Measurements from ENCODE around the gene P3H3.

P3H3 gene

DNA sequence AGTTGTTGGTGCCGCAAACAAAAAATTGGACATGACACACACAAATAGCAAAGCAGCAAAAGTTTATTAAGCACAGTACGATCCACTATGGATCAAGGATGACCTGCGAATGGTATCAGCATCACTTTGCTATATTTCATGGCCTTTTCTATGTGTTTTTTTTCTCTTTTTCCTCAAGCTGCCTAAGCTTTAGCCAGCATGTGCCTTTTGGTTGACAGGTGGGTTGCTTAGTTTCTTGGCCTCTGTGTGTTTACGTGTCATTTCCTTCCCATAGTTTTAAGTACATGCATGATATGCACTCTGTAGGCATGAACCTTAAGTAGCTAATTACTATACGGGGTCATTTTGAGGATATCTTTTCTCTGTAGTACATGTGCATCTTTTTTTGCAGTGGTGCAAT lies 29.1 kb upstream of the P3H3 start:
- no peak for DNase-seq (ENCODE audit: low read depth)

DNA sequence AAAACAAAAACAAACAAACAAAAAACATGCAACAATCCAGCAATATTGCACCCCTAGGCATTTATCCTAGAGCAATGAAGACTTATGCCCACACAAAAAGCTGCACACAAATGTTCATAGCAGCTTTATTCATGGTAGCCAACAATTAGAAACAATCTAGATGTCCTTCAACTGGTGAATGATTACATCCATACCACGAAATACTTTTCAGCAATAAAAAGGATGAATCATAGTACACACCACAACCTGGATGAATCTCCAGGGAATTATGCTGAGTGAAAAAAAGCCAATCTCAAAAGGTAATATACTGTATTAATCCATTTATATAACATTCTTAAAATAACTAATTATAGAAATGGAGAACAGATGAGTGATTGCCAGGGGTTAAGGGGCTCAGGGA lies 21.0 kb upstream of the P3H3 start:
- DNase-seq (ENCODE audit: low read depth) = no peak

DNA sequence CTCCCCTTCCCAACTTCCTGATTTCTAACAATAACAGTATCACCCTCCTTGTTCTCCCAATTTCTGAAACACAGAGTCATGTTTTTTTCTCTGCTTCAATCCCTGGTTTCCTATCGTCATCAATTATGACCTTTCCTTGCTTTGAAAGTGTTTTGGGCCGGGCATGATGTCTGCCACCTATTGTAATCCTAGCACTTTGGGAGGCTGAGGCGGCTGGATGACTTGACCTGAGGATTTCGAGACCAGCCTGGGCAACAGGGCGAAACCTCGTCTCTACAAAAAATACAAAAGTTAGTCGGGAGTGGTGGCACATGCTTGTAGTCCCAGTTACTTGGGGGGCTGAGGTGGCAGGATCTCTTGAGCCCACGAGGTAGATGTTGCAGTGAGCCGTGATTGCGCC lies 19.2 kb upstream of the P3H3 start:
- no peak for DNase-seq (ENCODE audit: low read depth)

DNA sequence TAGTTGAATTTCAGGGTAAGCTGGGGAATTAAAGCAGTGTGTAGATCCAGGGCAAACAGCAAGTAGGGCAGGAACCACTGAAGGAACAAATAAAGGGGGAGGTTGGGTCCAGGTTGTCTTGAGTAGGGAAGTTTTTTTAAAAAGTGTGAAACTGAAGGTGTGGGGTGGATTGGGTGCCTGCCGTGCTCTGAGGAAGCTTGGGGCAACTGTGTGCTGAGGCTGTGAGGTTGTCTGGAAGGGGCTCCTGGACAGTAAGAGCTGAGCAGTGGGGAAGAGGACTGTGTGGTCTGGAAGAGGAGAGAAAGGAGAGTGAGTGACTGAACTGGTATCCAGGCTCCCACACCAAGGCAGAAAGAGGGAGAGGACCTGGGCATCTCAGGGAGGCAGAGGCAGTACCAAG lies 17.4 kb upstream of the P3H3 start:
- no peak for DNase-seq (ENCODE audit: low read depth)

DNA sequence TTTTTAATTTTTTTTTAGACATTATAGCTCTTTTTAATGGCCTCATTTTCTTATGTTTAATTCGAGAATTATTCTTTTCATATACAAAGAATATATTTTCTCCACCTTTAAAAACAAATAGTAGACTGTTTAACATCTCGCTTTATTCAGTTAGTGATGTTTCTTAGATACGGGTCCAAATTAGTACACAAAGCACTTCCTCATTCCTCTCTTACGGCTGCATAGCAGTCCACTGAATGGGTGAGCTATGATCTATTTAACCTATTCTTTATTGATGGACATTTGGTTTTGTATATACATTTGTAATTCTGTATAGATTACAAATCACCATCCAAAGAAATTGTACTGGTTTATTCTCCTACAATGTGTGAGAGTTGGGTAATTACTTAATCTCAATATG lies 14.8 kb upstream of the P3H3 start:
- DNase-seq (ENCODE audit: low read depth) = no peak

DNA sequence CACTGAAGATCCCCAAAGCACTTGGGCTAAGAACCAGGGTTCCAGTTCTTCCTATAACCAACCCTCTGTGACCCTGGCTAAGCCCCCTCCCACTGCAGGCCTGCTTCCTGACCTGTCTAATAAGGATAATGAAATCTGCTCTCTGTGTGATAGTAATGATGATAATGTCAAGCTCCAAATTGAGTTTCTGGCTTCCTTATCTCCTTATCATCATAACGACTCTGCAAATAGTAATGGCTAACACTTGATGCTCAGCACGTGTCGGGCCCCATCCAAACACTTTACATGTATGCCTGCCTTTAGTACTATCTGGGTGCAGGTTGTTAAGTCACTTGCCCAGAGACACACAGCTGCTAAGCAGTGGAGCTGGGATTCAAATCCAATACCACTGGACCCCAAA lies 11.6 kb upstream of the P3H3 start:
- no peak for DNase-seq (ENCODE audit: low read depth)

DNA sequence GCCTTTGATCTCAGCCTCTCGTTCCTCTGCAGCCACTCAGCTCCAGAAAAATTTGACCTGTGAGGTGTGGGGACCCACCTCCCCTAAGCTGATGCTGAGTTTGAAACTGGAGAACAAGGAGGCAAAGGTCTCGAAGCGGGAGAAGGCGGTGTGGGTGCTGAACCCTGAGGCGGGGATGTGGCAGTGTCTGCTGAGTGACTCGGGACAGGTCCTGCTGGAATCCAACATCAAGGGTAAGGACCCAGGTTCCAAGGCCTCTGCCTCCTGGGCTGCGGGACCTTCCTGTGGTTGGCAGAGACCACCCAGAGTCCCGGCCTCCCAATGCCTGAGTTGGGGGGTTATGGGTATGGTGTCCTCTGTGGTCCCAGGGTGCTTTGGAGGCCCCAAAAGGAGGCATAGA lies 11.1 kb upstream of the P3H3 start:
- no peak for DNase-seq (ENCODE audit: low read depth)

DNA sequence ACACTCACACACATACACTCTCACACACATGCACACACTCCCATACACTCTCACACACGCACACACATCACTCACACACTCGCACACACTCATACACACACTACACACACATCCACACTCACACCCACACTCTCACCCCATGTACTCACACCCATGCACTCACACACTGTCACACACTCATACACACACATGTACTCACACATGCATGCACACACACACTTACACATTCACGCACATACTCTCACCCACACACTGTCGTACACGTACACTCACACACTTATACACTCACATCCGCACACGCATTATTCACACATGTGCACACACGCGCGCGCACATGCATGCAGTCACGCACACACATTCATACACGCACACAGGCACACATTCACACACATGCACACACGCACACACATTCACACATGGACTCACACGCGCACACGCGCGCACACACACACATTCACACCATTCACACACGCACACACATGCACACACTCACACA lies 10.5 kb upstream of the P3H3 start:
- no peak for DNase-seq (ENCODE audit: low read depth)

DNA sequence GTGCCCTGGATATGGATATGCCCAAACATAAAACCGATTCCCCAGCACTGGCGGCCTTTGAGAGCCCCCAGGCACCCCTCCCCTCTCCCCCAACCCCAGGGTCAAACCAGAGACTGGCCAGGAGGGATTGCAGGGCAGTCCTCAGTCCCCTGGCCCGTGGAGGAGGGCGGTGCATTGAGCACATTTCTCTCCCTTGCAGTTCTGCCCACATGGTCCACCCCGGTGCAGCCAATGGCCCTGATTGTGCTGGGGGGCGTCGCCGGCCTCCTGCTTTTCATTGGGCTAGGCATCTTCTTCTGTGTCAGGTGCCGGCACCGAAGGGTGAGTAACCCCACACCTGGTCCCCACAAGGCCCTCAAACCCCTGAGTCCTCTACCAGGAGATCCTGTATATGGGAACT lies 10.0 kb upstream of the P3H3 start:
- no peak for DNase-seq (ENCODE audit: low read depth)

DNA sequence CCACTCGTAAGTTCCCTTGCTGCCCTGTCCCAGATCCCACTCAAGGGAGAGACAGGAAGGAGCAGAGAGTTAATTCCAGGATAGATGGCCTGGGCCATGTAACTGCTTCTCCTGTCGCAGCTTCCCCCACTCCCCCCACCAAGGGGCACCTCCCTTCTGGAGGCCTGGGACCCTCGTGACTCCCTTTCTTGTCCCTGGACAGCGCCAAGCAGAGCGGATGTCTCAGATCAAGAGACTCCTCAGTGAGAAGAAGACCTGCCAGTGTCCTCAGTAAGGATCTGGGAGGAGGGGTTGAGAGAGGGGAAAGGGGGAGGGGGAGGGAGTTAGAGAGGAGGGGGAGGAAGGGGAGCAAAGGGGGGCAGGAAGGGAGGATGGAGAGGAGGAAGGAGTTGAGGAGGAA lies 9.6 kb upstream of the P3H3 start:
- DNase-seq (ENCODE audit: low read depth) = no peak

DNA sequence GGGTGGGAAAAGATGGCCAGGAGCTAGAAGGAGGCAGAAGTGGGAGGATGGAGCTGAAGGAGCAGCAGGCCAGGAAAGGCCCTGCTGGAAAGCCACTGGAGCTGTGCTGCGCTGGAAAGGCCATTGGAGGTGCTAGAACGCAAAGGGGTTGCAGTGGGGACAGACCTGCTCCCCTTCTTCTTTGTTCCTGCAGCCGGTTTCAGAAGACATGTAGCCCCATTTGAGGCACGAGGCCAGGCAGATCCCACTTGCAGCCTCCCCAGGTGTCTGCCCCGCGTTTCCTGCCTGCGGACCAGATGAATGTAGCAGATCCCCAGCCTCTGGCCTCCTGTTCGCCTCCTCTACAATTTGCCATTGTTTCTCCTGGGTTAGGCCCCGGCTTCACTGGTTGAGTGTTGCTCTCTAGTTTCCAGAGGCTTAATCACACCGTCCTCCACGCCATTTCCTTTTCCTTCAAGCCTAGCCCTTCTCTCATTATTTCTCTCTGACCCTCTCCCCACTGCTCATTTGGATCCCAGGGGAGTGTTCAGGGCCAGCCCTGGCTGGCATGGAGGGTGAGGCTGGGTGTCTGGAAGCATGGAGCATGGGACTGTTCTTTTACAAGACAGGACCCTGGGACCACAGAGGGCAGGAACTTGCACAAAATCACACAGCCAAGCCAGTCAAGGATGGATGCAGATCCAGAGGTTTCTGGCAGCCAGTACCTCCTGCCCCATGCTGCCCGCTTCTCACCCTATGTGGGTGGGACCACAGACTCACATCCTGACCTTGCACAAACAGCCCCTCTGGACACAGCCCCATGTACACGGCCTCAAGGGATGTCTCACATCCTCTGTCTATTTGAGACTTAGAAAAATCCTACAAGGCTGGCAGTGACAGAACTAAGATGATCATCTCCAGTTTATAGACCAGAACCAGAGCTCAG lies 8.8 kb upstream of the P3H3 start:
- no peak for DNase-seq (ENCODE audit: low read depth)

DNA sequence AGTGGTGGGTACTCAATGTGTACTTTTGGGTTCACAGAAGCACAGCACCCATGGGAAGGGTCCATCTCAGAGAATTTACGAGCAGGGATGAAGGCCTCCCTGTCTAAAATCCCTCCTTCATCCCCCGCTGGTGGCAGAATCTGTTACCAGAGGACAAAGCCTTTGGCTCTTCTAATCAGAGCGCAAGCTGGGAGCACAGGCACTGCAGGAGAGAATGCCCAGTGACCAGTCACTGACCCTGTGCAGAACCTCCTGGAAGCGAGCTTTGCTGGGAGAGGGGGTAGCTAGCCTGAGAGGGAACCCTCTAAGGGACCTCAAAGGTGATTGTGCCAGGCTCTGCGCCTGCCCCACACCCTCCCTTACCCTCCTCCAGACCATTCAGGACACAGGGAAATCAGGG lies 8.0 kb upstream of the P3H3 start:
- DNase-seq (ENCODE audit: low read depth) = no peak

DNA sequence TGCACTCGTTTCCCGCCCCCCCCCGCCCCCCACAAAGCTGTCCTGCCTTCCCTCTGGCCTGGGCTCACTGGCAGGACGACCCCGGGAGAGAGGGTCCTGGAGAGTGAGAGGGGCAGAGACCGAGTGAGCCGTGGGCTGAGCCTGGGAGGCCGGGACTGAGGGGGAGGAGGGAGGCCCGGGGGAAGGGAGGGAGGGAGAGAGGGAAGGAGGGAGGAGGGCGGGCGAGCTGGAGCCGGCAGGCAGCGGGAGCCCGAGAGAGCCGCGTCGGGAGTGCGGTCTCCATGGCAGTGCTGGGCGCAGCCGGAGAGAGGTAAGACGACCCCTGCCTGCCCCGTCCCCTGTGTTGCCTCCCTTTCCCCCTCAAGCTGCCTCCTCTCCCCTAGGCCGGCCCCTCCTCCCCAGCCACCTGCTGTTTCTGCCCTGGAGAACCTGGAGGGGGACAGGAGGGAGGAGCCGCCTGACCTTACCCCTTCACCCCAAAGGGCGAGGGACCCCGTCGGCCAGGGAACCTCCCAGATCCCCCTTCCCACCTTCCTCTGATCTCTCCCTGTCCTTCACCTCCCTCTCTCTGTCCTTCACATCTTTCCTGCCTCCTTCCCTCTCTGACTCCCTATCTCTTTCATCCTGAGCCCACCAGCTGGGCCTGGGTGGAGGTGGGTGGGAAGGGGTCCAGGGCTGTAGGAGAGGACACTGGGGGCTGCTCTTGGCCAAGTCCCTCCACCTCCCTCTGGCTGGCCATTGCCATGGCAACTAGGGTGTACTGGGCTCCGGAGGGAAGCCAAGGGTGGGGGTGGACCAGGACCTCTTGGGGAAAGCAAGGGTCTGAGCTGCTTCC lies 6.4 kb upstream of the P3H3 start, which contains the start of gene GPR162:
TSS of gene GPR162 (plus strand) at position 231 of the 835 bp plus-strand sequence. CDS start 2,078 bp downstream, outside the sequence.
- no peak for DNase-seq (ENCODE audit: low read depth)

DNA sequence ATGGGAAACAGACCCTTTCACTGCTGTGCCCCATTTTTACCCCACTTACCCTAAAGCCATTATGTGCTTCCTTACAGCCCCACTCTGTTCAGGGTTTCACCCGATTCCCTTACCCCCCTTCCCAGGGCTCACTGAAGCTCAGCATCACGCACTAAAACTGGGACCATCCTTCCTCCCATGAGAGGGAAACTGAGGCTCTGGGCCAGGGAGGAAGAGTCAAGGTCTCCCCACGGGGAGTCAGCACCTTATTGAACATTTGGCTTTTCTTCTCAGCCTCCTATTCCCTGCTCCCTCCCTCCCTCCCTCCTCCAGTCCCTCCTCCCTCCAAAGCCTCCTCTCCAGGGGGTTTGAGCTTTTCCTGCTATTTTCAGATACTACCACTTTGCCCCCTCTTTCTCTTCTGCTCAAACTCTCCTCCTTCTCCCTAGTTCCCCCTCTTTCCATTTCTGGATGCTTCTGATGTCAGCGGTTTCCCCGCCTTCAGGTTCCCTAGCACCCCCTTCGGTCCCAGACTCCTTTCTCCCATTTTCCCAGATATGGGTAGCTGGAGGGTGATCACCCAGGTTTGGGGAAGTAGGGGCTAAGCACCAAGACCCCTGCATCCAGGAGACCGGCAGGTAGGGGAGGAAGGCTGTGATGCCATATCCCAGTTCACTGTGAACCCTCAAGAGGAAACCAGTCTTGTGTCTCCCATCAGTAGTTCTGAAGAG lies 5.6 kb upstream of the P3H3 start:
- no peak for DNase-seq (ENCODE audit: low read depth)

DNA sequence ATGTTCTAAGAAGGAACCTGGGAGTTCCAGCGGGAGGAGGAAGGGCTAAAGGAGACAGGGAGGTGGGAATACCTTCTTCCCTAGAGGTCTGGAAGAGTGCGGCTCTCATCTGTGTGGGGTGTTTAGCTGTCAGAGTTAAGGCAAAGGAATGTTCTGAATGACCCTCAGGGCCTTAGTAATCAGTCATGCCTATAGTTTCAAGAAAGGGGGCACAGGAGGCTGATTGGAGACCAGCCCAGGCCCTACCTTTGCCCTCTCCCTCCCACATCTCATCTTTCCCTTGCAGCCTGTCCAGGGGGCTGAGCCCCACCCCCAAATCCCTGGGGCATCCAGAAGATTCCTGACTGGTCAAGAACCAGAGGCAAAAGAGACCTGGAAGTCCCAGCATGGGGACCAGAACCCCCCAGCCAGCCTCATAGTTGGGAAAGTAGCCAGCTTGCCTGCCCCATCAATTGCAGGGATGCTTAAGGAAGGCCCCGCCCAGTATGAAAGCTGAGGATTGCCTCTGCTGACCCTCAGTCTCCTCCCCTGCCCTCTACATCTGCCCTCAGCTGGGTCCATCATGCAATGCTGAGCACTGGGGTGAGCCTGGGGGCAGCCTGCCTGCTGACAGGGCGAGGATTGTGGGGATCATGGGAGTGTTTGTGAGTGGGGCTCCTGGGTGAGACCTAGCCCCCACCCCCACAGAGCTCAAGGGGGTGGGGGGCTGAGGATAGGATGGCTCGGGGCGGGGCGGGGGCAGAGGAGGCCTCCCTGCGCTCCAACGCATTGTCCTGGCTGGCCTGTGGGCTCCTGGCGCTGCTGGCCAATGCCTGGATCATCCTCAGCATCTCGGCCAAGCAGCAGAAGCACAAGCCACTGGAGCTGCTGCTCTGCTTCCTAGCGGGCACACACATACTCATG lies 4.8 kb upstream of the P3H3 start:
- DNase-seq (ENCODE audit: low read depth) = no peak

DNA sequence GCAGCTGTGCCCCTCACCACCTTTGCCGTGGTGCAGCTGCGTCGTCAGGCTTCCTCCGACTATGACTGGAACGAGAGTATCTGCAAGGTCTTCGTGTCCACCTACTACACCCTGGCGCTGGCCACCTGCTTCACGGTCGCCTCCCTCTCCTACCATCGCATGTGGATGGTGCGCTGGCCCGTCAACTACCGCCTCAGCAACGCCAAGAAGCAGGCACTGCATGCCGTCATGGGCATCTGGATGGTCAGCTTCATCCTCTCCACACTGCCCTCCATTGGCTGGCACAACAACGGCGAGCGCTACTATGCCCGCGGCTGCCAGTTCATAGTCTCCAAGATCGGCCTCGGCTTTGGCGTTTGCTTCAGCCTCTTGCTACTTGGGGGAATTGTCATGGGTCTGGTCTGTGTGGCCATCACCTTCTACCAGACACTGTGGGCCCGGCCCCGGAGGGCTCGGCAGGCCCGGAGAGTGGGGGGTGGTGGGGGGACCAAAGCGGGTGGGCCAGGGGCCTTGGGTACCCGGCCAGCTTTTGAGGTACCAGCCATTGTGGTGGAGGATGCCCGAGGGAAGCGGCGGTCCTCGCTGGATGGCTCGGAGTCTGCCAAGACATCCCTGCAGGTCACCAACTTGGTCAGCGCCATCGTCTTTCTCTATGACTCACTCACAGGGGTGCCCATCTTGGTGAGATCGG lies 4.0 kb upstream of the P3H3 start:
- DNase-seq (ENCODE audit: low read depth) = no peak

DNA sequence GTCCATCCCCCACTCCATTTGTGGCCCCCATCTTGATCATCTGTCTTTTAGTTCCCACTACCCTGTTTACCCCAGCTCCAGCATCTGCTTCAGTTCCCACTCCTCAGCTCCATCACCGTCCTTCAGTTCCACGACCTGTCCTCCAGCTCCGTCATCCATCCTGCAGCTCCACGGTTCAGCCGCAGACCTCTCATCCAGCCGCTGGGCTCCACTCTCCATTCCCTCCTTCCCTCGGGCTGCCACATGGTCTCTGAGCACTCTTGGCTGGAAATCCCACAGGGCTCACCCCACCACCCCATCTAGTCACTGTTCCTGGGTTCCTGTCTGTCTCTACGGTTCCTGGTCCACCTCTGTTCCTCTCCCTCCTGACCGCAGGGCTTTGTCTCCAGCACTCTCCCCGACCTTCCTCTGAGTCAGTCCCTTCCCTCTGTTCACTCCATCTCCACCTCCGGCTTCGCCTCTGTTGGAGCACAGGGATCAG lies 3.3 kb upstream of the P3H3 start:
- DNase-seq (ENCODE audit: low read depth) = no peak

DNA sequence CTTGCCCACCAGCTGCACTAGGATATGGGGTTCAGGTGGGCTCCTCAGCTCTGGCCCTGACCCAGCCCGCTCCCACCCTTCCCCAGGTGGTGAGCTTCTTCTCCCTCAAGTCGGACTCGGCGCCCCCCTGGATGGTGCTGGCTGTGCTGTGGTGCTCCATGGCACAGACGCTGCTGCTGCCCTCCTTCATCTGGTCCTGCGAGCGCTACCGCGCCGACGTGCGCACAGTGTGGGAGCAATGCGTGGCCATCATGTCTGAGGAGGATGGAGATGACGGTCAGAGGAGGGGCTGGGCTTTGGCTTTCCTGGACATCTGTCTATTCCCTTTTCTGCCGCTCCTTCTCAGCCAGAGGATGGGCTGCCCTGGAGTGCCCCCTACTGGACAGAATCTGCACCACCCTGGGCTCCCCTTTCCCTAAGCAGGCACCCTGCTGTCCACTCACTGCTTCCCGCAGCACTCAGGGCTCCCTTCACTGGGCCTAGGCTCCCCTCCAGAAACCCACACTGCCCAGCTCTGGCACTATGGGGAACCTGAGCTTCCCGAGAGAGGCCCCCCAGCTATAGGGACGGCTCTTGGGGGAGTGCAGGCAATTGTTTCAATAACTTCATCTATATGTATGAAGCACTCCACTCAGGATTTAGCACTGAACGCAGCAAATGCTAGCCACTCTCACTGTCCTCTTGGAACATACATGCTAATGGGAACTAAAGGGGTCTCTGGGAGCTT lies 2.6 kb upstream of the P3H3 start:
- DNase-seq (ENCODE audit: low read depth) = peak; percentile 73

DNA sequence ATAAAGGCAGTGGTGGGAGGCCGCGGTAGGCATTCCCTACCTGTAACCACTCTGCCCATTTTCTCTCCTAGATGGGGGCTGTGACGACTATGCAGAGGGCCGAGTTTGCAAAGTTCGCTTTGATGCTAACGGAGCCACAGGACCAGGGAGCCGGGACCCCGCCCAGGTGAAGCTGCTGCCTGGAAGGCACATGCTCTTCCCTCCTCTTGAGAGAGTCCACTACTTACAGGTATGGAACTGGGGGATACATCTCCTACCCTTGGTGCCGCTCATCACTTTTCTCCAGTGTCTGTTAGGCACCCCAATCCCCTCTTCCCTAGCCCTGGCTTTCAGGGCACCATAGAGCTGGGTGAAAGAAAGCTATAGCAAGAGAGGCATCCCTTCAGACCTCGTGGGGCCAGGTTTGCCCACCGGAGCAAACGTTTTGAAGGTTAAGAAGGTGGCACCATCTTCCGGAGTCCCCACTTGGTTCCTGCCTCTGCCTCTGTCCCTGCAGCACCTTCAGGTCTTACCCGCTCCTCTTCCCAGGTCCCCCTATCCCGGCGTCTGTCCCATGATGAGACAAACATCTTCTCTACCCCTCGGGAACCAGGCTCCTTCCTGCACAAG lies 2.0 kb upstream of the P3H3 start:
- no peak for DNase-seq (ENCODE audit: low read depth)
